HL-60 (cell line): ENCODE data around the gene TMEM270.

Experiments used
- POLR2AphosphoS5 ChIP-seq: IDR thresholded peaks from 2 replicates; pipeline ENCODE4 v1.6.1; 2012; ENCODE audit warnings: low read depth
- TF ChIP-seq, protein P1 (sequence below): IDR thresholded peaks from one replicate; pipeline ENCODE4 v1.5.1; 2011; ENCODE audit warnings: low read length, control low read depth, inconsistent platforms; ENCODE audit not compliant: insufficient read depth
- TF ChIP-seq, protein P2 (sequence below): IDR thresholded peaks from 2 replicates; pipeline ENCODE4 v1.6.1; 2012; ENCODE audit warnings: low read depth; ENCODE audit not compliant: insufficient replicate concordance

DNA sequence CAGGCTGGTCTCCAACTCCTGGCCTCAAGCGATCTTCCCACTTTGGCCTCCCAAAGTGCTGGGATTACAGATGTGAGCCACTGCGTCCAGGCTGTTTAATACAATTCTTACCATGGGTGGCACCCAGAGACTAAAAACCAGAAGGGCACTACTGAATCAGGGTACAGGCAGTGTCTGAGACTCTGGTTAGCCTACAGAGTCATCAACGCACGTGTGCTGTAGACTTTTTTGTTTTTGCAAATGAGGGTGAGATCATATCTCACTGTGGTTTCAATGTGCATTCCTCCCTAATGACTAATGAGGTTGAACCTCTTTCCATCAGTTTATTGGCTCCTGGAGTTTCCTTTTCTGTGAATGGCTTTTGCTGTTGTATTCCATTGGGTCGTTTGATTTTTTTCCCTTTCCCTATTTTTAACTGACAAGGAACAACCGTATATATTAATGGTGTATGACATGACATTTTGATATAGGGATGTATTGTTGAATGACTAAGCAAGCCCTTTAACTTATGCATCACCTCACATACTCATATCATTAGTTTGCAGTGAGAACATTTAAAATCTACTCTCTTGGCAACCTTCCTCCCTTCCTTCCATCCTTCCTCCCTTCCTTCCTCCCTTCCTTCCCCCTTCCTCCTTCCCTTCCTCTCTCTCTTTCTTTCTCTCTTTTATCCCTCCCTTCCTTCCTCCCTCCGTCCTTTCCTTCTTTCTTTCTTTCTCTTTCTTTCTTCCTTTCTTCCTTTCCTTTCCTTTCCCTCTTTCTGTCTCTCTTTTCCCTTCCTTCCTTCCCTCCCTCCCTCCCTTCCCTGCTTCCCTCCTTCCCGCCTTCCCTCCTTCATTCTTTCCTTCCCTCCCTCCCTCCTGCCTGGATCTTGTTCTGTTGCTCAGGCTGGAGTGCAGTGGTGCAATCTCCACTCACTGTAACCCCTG, 9.3 kb upstream of the TMEM270 start:
- TF ChIP-seq, protein P1, sequence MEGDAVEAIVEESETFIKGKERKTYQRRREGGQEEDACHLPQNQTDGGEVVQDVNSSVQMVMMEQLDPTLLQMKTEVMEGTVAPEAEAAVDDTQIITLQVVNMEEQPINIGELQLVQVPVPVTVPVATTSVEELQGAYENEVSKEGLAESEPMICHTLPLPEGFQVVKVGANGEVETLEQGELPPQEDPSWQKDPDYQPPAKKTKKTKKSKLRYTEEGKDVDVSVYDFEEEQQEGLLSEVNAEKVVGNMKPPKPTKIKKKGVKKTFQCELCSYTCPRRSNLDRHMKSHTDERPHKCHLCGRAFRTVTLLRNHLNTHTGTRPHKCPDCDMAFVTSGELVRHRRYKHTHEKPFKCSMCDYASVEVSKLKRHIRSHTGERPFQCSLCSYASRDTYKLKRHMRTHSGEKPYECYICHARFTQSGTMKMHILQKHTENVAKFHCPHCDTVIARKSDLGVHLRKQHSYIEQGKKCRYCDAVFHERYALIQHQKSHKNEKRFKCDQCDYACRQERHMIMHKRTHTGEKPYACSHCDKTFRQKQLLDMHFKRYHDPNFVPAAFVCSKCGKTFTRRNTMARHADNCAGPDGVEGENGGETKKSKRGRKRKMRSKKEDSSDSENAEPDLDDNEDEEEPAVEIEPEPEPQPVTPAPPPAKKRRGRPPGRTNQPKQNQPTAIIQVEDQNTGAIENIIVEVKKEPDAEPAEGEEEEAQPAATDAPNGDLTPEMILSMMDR, result no peak
- TF ChIP-seq POLR2AphosphoS5, result no peak
- TF ChIP-seq, protein P2, sequence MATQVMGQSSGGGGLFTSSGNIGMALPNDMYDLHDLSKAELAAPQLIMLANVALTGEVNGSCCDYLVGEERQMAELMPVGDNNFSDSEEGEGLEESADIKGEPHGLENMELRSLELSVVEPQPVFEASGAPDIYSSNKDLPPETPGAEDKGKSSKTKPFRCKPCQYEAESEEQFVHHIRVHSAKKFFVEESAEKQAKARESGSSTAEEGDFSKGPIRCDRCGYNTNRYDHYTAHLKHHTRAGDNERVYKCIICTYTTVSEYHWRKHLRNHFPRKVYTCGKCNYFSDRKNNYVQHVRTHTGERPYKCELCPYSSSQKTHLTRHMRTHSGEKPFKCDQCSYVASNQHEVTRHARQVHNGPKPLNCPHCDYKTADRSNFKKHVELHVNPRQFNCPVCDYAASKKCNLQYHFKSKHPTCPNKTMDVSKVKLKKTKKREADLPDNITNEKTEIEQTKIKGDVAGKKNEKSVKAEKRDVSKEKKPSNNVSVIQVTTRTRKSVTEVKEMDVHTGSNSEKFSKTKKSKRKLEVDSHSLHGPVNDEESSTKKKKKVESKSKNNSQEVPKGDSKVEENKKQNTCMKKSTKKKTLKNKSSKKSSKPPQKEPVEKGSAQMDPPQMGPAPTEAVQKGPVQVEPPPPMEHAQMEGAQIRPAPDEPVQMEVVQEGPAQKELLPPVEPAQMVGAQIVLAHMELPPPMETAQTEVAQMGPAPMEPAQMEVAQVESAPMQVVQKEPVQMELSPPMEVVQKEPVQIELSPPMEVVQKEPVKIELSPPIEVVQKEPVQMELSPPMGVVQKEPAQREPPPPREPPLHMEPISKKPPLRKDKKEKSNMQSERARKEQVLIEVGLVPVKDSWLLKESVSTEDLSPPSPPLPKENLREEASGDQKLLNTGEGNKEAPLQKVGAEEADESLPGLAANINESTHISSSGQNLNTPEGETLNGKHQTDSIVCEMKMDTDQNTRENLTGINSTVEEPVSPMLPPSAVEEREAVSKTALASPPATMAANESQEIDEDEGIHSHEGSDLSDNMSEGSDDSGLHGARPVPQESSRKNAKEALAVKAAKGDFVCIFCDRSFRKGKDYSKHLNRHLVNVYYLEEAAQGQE, result no peak
